AG04450 (cell line): Measurements from ENCODE around the gene PCTP. TPM values are rescaled to one million over a fixed set of nuclear protein-coding genes. Genes with fewer than 3 reads are reported as not detected.
A peak's percentile ranks its signal among the peaks of the same experiment; 100 is the strongest.

ENCODE experiments used
- CTCF ChIA-PET: fragments of 300-600, 350-600 bp; formaldehyde crosslinking; extraction: SDS; loops from one replicate; lab custom pipeline; 2022; ENCODE audit warnings: antibody characterized with exemption, inconsistent platforms; lab: Charles Lee
- POLR2A ChIA-PET: fragments of 350-600 bp; formaldehyde crosslinking; extraction: SDS; loops from one replicate; lab custom pipeline; 2021; ENCODE audit warnings: antibody characterized with exemption, inconsistent platforms; lab: Yijun Ruan, JAX
- DNase-seq: peaks from one replicate; pipeline ENCODE4 v3.0.0-alpha.2; 2011; ENCODE audit warnings: low read depth, low spot score
- H3K27ac ChIP-seq: one replicate; pipeline ENCODE4 v1.5.1; 2012; ENCODE audit warnings: low read depth, low read length, control low read depth
- H3K27me3 ChIP-seq: one replicate; pipeline ENCODE4 v1.6.0; 2012; ENCODE audit warnings: low read length; ENCODE audit not compliant: control insufficient read depth, insufficient read depth
- H3K4me3 ChIP-seq: 2 replicates; pipeline ENCODE4 v1.5.1; 2011; ENCODE audit warnings: mild to moderate bottlenecking, low read depth, low read length, control low read depth
- H3K9me3 ChIP-seq: 2 replicates; pipeline ENCODE4 v1.5.1; 2012; ENCODE audit warnings: low read length; ENCODE audit not compliant: control insufficient read depth, insufficient read depth
- polyA plus RNA-seq: library from polyadenylated mRNA; depleted of rRNA; stranded (reverse); fragments of >200 nt; gene quantifications from 2 replicates; pipeline ENCODE4 v1.2.3, GENCODE V29; 2011
- TF ChIP-seq, protein P1 (sequence below): IDR thresholded peaks from 2 replicates; pipeline ENCODE4 v1.5.1; 2011; ENCODE audit warnings: low read depth, low read length, control low read depth, inconsistent platforms

The PCTP gene
- polyA plus RNA-seq, 1 experiment = 20.5 TPM

DNA sequence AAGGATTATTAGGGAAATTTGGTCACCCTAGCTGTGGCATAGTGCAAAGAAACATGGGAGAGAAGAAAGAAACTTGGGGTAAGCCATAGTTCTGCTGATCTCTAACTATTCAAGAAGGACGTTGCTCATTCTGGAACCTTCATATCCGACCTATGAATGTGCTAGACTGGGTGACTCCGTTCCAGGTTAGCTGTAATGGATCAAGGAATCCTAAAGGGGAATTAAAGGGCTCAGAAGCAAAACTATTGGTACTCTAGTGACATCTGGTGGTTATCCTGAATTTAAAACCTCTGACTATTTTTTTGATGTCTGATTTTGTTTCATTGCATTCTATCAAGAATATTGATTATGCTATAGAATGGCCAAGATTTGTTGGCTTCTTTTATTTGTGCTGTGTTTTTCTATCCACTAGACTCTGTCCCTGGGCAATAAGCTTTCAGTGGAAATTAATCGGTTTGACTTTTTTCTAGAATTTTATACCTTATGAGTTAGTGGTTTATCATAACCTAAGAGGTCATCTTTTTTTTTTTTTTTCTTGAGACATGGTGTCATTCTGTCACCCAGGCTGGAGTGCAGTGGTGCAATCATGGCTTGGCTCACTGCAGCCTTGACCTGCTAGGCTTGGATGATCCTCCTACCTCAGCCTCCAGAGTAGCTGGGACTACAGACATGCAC lies 19.5 kb downstream of the PCTP start:
- POLR2A ChIA-PET = interaction anchor here (1.2 kb wide), 1 partner anchor 19 kb away, joined by 3 read pairs; the partner anchor contains the start of gene PCTP
- H3K4me3 ChIP-seq = no peak overlapping the region
- CTCF ChIA-PET = interaction anchor here (0.6 to 8.2 kb wide), 35 partner anchors 12 to 946 kb away, joined by 3 to 242 read pairs (median 4); partner anchors contain the start of genes PCTP and TMEM100
- H3K9me3 ChIP-seq = no peaks in the 10 kb centered on the region; the same call in 1 of the 2 replicates
- TF ChIP-seq, protein P1, sequence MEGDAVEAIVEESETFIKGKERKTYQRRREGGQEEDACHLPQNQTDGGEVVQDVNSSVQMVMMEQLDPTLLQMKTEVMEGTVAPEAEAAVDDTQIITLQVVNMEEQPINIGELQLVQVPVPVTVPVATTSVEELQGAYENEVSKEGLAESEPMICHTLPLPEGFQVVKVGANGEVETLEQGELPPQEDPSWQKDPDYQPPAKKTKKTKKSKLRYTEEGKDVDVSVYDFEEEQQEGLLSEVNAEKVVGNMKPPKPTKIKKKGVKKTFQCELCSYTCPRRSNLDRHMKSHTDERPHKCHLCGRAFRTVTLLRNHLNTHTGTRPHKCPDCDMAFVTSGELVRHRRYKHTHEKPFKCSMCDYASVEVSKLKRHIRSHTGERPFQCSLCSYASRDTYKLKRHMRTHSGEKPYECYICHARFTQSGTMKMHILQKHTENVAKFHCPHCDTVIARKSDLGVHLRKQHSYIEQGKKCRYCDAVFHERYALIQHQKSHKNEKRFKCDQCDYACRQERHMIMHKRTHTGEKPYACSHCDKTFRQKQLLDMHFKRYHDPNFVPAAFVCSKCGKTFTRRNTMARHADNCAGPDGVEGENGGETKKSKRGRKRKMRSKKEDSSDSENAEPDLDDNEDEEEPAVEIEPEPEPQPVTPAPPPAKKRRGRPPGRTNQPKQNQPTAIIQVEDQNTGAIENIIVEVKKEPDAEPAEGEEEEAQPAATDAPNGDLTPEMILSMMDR = peak; percentile 61
- DNase-seq = peak; percentile 29
- H3K27me3 ChIP-seq = no peaks in the 10 kb centered on the region
- peak overlapping the region; percentile 78 for H3K27ac ChIP-seq

DNA sequence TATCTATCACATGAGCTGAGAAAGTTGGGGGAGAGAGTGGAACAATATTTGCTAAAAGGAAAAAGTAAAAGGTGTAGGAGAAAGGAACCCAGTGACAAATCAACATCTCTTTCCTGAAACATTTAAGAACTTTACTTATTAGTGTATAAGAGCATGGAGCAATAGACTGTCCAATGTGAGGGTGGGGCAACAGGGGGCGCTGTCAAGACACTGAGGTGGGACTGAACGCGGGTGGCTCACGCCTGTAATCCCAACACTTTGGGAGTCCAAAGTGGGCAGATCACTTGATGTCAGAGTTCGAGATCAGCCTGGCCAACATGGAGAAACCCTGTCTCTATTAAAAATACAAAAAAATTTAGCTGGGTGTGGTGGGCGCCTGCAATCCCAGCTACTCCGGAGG lies 21.2 kb downstream of the PCTP start:
- POLR2A ChIA-PET = no interaction called here
- no peak overlapping the region for H3K4me3 ChIP-seq
- CTCF ChIA-PET = interaction anchor here (0.6 to 8.2 kb wide), 9 partner anchors 10 to 245 kb away, joined by 3 to 242 read pairs (median 27); no protein-coding TSS in a partner anchor
- DNase-seq = no peak
- H3K27ac ChIP-seq = no peak overlapping the region
- no peaks in the 10 kb centered on the region for H3K27me3 ChIP-seq
- no peaks in the 10 kb centered on the region for H3K9me3 ChIP-seq
- TF ChIP-seq, protein P1 = no peak

DNA sequence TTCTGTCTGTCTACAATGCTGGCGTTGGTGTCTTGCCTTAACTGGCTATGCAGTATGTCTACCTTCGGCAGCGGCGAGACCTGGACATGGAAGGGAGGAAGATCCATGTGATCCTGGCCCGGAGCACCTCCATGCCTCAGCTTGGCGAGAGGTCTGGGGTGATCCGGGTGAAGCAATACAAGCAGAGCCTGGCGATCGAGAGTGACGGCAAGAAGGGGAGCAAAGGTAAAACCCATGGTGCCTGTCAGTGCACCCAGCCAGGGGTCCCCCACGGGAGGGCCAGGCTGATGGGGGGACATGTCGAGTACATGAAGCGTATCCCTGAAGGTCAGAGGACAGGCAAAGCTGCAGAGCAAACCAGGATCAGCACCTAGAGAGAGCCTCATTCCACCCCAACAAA lies 22.8 kb downstream of the PCTP start:
- H3K4me3 ChIP-seq = no peak overlapping the region
- ChIA-PET POLR2A (no interaction called here), CTCF (interaction anchor here (5.9 to 8.2 kb wide), 2 partner anchors 172 to 247 kb away, joined by 73 to 242 read pairs; no protein-coding TSS in a partner anchor)
- H3K27ac ChIP-seq = peak overlapping the region; percentile 4
- no peaks in the 10 kb centered on the region for H3K27me3 ChIP-seq
- no peak for DNase-seq
- no peaks in the 10 kb centered on the region for H3K9me3 ChIP-seq
- TF ChIP-seq, protein P1 = no peak

DNA sequence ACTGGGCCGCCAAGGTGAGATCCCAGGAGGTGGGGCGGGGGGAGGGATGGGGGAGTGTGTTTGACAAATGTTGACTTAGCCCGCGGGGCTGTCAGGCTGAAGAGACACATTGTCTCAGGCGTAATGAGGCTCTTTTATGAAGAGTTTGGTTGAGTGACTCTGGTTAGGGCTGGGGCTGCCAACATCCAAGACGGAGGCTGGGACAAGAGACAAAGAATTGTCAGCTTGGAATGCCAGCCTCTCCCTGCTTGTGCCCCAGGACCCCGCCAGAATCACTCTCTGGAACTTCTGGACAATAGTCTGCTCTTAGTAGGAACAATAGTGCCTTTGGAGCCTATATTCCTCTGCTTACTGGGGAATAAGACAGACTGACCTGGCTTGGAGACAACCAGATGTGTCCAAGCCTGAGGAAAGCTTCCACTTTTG lies 24.0 kb downstream of the PCTP start:
- TF ChIP-seq, protein P1 = no peak
- Histone ChIP-seq H3K27ac (no peak overlapping the region), H3K9me3 (no peaks in the 10 kb centered on the region), H3K27me3 (no peaks in the 10 kb centered on the region), H3K4me3 (no peak overlapping the region)
- ChIA-PET POLR2A (no interaction called here), CTCF (interaction anchor here (8.2 kb wide), 1 partner anchor 248 kb away, joined by 242 read pairs; no protein-coding TSS in a partner anchor)
- no peak for DNase-seq

DNA sequence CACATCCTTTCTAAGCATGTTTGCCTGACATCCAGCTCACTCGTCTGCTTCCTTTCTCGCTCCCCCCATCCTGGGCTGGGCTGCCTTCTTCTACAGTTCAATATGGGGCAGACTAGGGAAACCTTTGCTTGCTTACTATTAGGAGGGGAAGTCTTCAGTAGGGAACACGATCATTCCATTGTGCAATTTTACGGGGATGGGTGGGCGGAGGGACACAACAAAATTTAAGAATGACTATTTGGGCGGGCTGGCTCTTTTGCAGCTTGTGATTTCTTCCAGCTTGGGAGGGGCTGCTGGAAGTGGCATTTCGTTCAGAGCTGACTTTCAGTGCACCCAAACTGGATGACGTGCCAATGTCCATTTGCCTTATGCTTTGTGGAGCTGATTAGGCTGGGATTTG lies 25.4 kb downstream of the PCTP start:
- DNase-seq = no peak
- Histone ChIP-seq H3K9me3 (no peaks in the 10 kb centered on the region), H3K27ac (no peak overlapping the region), H3K4me3 (no peak overlapping the region), H3K27me3 (no peaks in the 10 kb centered on the region)
- TF ChIP-seq, protein P1 = no peak
- POLR2A ChIA-PET = no interaction called here
- CTCF ChIA-PET = interaction anchor here (8.2 kb wide), 1 partner anchor 249 kb away, joined by 242 read pairs; no protein-coding TSS in a partner anchor
